ENCODE measurements around the gene PSD.

The PSD gene

GRCh38 chr10:102431452-102432124 is 13.0 kb upstream of the PSD start:
- Histone ChIP-seq H2BK120ac (ENCODE audit: low read depth, low read length) (no peak overlapping the region), H4K8ac (ENCODE audit: low read length) (peak overlapping the region; percentile 89), H3K9me3 (ENCODE audit: control insufficient read depth, low read length) (no peaks in the 10 kb centered on the region), H3K36me3 (ENCODE audit: control insufficient read depth in 1 of 2, insufficient read depth in 2 of 2, low read depth in 1 of 2, low read length in 2 of 2) (peaks cover 4% of the 10 kb centered on the region in 2 experiments), H2AK5ac (ENCODE audit: low read length, severe bottlenecking) (peak overlapping the region; percentile 57), H4K91ac (ENCODE audit: low read length) (peak overlapping the region; percentile 20), H2BK12ac (ENCODE audit: low read length in 2 of 2) (peak overlapping the region in 1 of 2 experiments; percentile 32), H3K4me1 (ENCODE audit: control insufficient read depth, insufficient read depth, low read depth, low read length) (peaks cover 17% of the 10 kb centered on the region), H3K14ac (ENCODE audit: low read length in 2 of 2) (peak overlapping the region in 1 of 2 experiments; percentile 39), H3K23ac (ENCODE audit: low read length in 2 of 2) (no peak overlapping the region), H3K9ac (ENCODE audit: low read length) (peak overlapping the region; percentile 97), H3K4me2 (ENCODE audit: low read length, poor library complexity, severe bottlenecking) (peak overlapping the region; percentile 72), H3K27ac (ENCODE audit: low read length, poor library complexity, severe bottlenecking) (peak overlapping the region; percentile 14), H3K4ac (ENCODE audit: low read depth in 1 of 2, low read length in 2 of 2) (peak overlapping the region; percentile 39 to 80), H3K79me1 (replicated peaks; ENCODE audit: low read length, poor library complexity, severe bottlenecking) (peaks cover 17% of the 10 kb centered on the region), H2BK5ac (ENCODE audit: low read depth, low read length, poor library complexity, severe bottlenecking) (no peak overlapping the region), H2AFZ (ENCODE audit: low read depth, low read length) (peak overlapping the region; percentile 7), H2BK15ac (ENCODE audit: low read depth, poor library complexity, severe bottlenecking) (no peak overlapping the region), H3K4me3 (ENCODE audit: insufficient read depth in 1 of 2, low read depth in 1 of 2, low read length in 2 of 2) (peak overlapping the region; percentile 81 to 97), H3K27me3 (ENCODE audit: control insufficient read depth in 1 of 2, insufficient read depth in 1 of 2, low read length in 2 of 2) (peaks cover 0 to 32% of the 10 kb centered on the region in 2 experiments), H3K18ac (ENCODE audit: low read depth in 1 of 2, low read length in 2 of 2) (peak overlapping the region in 1 of 2 experiments; percentile 72)
- DNase-seq: peak; percentile 46
- 24% methylated on average over 4 of the region's 4 CpGs for WGBS

- no peak overlapping the region for H3K18ac ChIP-seq (ENCODE audit: low read depth in 1 of 2, low read length in 2 of 2)
- H3K79me1 ChIP-seq (replicated peaks; ENCODE audit: low read length, poor library complexity, severe bottlenecking): peaks cover 29% of the 10 kb centered on the region
- no peak overlapping the region for H4K91ac ChIP-seq (ENCODE audit: low read length)
- peaks cover 12% of the 10 kb centered on the region for H3K4me1 ChIP-seq (ENCODE audit: control insufficient read depth, insufficient read depth, low read depth, low read length)
- no peak overlapping the region for H2BK12ac ChIP-seq (ENCODE audit: low read length in 2 of 2)
- H2BK5ac ChIP-seq (ENCODE audit: low read depth, low read length, poor library complexity, severe bottlenecking): no peak overlapping the region
- H2BK15ac ChIP-seq (ENCODE audit: low read depth, poor library complexity, severe bottlenecking): no peak overlapping the region
- no peak overlapping the region for H2BK120ac ChIP-seq (ENCODE audit: low read depth, low read length)
- no peak for DNase-seq
- H2AFZ ChIP-seq (ENCODE audit: low read depth, low read length): no peak overlapping the region
- no peak overlapping the region for H3K27ac ChIP-seq (ENCODE audit: low read length, poor library complexity, severe bottlenecking)
- H2AK5ac ChIP-seq (ENCODE audit: low read length, severe bottlenecking): no peak overlapping the region
- H3K27me3 ChIP-seq (ENCODE audit: control insufficient read depth in 1 of 2, insufficient read depth in 1 of 2, low read length in 2 of 2): peaks cover 0 to 10% of the 10 kb centered on the region in 2 experiments
- H3K4ac ChIP-seq (ENCODE audit: low read depth in 1 of 2, low read length in 2 of 2): no peak overlapping the region
- H3K23ac ChIP-seq (ENCODE audit: low read length in 2 of 2): no peak overlapping the region
- no peak overlapping the region for H3K14ac ChIP-seq (ENCODE audit: low read length in 2 of 2)
- 91% methylated on average over 7 of the region's 8 CpGs for WGBS
- no peaks in the 10 kb centered on the region for H3K9me3 ChIP-seq (ENCODE audit: control insufficient read depth, low read length)
- H3K4me2 ChIP-seq (ENCODE audit: low read length, poor library complexity, severe bottlenecking): no peak overlapping the region
- peaks cover 10 to 11% of the 10 kb centered on the region in 2 experiments for H3K36me3 ChIP-seq (ENCODE audit: control insufficient read depth in 1 of 2, insufficient read depth in 2 of 2, low read depth in 1 of 2, low read length in 2 of 2)
- no peak overlapping the region for H4K8ac ChIP-seq (ENCODE audit: low read length)
- no peak overlapping the region for H3K9ac ChIP-seq (ENCODE audit: low read length)
- H3K4me3 ChIP-seq (ENCODE audit: insufficient read depth in 1 of 2, low read depth in 1 of 2, low read length in 2 of 2): no peak overlapping the region
These were observed 10.9 kb upstream of the PSD start for GRCh38 chr10:102429468-102429867.

GRCh38 chr10:102426803-102427287 is 8.3 kb upstream of the PSD start:
- Histone ChIP-seq H3K36me3 (ENCODE audit: control insufficient read depth in 1 of 2, insufficient read depth in 2 of 2, low read depth in 1 of 2, low read length in 2 of 2) (peaks cover 26 to 34% of the 10 kb centered on the region in 2 experiments), H2BK12ac (ENCODE audit: low read length in 2 of 2) (no peak overlapping the region), H2BK5ac (ENCODE audit: low read depth, low read length, poor library complexity, severe bottlenecking) (no peak overlapping the region), H3K4ac (ENCODE audit: low read depth in 1 of 2, low read length in 2 of 2) (no peak overlapping the region), H3K79me1 (replicated peaks; ENCODE audit: low read length, poor library complexity, severe bottlenecking) (peaks cover 37% of the 10 kb centered on the region), H4K91ac (ENCODE audit: low read length) (no peak overlapping the region), H3K4me3 (ENCODE audit: insufficient read depth in 1 of 2, low read depth in 1 of 2, low read length in 2 of 2) (no peak overlapping the region), H3K23ac (ENCODE audit: low read length in 2 of 2) (no peak overlapping the region), H3K18ac (ENCODE audit: low read depth in 1 of 2, low read length in 2 of 2) (no peak overlapping the region), H2BK15ac (ENCODE audit: low read depth, poor library complexity, severe bottlenecking) (no peak overlapping the region), H3K9me3 (ENCODE audit: control insufficient read depth, low read length) (no peaks in the 10 kb centered on the region), H3K27ac (ENCODE audit: low read length, poor library complexity, severe bottlenecking) (no peak overlapping the region), H3K4me1 (ENCODE audit: control insufficient read depth, insufficient read depth, low read depth, low read length) (peaks cover 20% of the 10 kb centered on the region), H3K9ac (ENCODE audit: low read length) (no peak overlapping the region), H2AFZ (ENCODE audit: low read depth, low read length) (no peak overlapping the region), H3K27me3 (ENCODE audit: control insufficient read depth in 1 of 2, insufficient read depth in 1 of 2, low read length in 2 of 2) (no peaks in the 10 kb centered on the region), H4K8ac (ENCODE audit: low read length) (no peak overlapping the region), H2AK5ac (ENCODE audit: low read length, severe bottlenecking) (no peak overlapping the region), H3K4me2 (ENCODE audit: low read length, poor library complexity, severe bottlenecking) (no peak overlapping the region), H3K14ac (ENCODE audit: low read length in 2 of 2) (no peak overlapping the region), H2BK120ac (ENCODE audit: low read depth, low read length) (no peak overlapping the region)
- DNase-seq: no peak
- 82% methylated on average over 7 of the region's 7 CpGs for WGBS

GRCh38 chr10:102425444-102425843 is 6.9 kb upstream of the PSD start:
- Histone ChIP-seq H2BK12ac (ENCODE audit: low read length in 2 of 2) (no peak overlapping the region), H3K27ac (ENCODE audit: low read length, poor library complexity, severe bottlenecking) (no peak overlapping the region), H2BK120ac (ENCODE audit: low read depth, low read length) (no peak overlapping the region), H3K79me1 (replicated peaks; ENCODE audit: low read length, poor library complexity, severe bottlenecking) (peaks cover 36% of the 10 kb centered on the region), H3K4ac (ENCODE audit: low read depth in 1 of 2, low read length in 2 of 2) (no peak overlapping the region), H3K4me3 (ENCODE audit: insufficient read depth in 1 of 2, low read depth in 1 of 2, low read length in 2 of 2) (no peak overlapping the region), H3K4me1 (ENCODE audit: control insufficient read depth, insufficient read depth, low read depth, low read length) (peaks cover 16% of the 10 kb centered on the region), H4K8ac (ENCODE audit: low read length) (no peak overlapping the region), H3K9me3 (ENCODE audit: control insufficient read depth, low read length) (no peaks in the 10 kb centered on the region), H3K9ac (ENCODE audit: low read length) (no peak overlapping the region), H2AK5ac (ENCODE audit: low read length, severe bottlenecking) (no peak overlapping the region), H4K91ac (ENCODE audit: low read length) (no peak overlapping the region), H2AFZ (ENCODE audit: low read depth, low read length) (no peak overlapping the region), H2BK15ac (ENCODE audit: low read depth, poor library complexity, severe bottlenecking) (no peak overlapping the region), H3K18ac (ENCODE audit: low read depth in 1 of 2, low read length in 2 of 2) (no peak overlapping the region), H2BK5ac (ENCODE audit: low read depth, low read length, poor library complexity, severe bottlenecking) (no peak overlapping the region), H3K23ac (ENCODE audit: low read length in 2 of 2) (no peak overlapping the region), H3K27me3 (ENCODE audit: control insufficient read depth in 1 of 2, insufficient read depth in 1 of 2, low read length in 2 of 2) (no peaks in the 10 kb centered on the region), H3K4me2 (ENCODE audit: low read length, poor library complexity, severe bottlenecking) (no peak overlapping the region), H3K14ac (ENCODE audit: low read length in 2 of 2) (no peak overlapping the region), H3K36me3 (ENCODE audit: control insufficient read depth in 1 of 2, insufficient read depth in 2 of 2, low read depth in 1 of 2, low read length in 2 of 2) (peaks cover 22 to 35% of the 10 kb centered on the region in 2 experiments)
- DNase-seq: no peak
- 100% methylated on average over 1 of the region's 1 CpG for WGBS

All from mesenchymal stem cell (in vitro differentiated cells and primary cell).